GM10248 (cell line): ENCODE measurements around the gene ZP1.
A peak's percentile ranks its signal among the peaks of the same experiment; 100 is the strongest.

Experiments used
- CTCF ChIA-PET: fragments of 300-600 bp; sonication (Branson Sonifier 250); formaldehyde crosslinking; extraction: SDS; loops from one replicate; lab custom pipeline; 2021; ENCODE audit warnings: antibody characterized with exemption; lab: Yijun Ruan, JAX
- POLR2A ChIA-PET: fragments of 350-650 bp; sonication (Branson Sonifier 250); formaldehyde crosslinking; extraction: SDS; loops from one replicate; lab custom pipeline; 2020; ENCODE audit warnings: antibody characterized with exemption; lab: Yijun Ruan, JAX
- DNase-seq: peaks from one replicate; pipeline ENCODE4 v3.0.0; 2012; ENCODE audit errors: extremely low spot score
- TF ChIP-seq, protein P1 (sequence below): IDR thresholded peaks from 2 replicates; pipeline ENCODE4 v1.5.1; 2012; ENCODE audit warnings: mild to moderate bottlenecking, low read depth; ENCODE audit errors: extremely low read depth, missing control alignments, control extremely low read depth

The ZP1 gene

DNA sequence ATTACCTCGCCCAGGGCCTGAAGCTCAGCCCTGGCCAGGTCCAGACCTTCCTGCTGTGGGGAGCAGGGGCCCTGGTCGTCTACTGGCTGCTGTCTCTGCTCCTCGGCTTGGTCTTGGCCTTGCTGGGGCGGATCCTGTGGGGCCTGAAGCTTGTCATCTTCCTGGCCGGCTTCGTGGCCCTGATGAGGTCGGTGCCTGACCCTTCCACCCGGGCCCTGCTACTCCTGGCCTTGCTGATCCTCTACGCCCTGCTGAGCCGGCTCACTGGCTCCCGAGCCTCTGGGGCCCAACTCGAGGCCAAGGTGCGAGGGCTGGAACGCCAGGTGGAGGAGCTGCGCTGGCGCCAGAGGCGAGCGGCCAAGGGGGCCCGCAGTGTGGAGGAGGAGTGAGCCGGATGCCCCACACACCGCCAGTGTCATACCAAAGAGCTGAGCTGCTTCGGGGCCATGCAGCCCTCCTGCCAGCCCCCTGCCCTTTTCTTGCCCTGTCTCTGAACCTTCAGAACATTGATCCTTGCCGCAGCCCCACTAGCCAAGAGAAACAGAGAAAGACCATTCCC, 54.5 kb downstream of the ZP1 start:
- ChIA-PET CTCF (interaction anchor here (0.9 to 1.3 kb wide), 3 partner anchors 8 to 22 kb away, joined by 3 to 5 read pairs (median 4); partner anchors contain the start of gene TMEM109), POLR2A (interaction anchor here (0.5 to 0.7 kb wide), 2 partner anchors 17 to 1072 kb away, joined by 3 read pairs; no protein-coding TSS in a partner anchor)
- DNase-seq = no peak
- TF ChIP-seq, protein P1, sequence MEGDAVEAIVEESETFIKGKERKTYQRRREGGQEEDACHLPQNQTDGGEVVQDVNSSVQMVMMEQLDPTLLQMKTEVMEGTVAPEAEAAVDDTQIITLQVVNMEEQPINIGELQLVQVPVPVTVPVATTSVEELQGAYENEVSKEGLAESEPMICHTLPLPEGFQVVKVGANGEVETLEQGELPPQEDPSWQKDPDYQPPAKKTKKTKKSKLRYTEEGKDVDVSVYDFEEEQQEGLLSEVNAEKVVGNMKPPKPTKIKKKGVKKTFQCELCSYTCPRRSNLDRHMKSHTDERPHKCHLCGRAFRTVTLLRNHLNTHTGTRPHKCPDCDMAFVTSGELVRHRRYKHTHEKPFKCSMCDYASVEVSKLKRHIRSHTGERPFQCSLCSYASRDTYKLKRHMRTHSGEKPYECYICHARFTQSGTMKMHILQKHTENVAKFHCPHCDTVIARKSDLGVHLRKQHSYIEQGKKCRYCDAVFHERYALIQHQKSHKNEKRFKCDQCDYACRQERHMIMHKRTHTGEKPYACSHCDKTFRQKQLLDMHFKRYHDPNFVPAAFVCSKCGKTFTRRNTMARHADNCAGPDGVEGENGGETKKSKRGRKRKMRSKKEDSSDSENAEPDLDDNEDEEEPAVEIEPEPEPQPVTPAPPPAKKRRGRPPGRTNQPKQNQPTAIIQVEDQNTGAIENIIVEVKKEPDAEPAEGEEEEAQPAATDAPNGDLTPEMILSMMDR = no peak

DNA sequence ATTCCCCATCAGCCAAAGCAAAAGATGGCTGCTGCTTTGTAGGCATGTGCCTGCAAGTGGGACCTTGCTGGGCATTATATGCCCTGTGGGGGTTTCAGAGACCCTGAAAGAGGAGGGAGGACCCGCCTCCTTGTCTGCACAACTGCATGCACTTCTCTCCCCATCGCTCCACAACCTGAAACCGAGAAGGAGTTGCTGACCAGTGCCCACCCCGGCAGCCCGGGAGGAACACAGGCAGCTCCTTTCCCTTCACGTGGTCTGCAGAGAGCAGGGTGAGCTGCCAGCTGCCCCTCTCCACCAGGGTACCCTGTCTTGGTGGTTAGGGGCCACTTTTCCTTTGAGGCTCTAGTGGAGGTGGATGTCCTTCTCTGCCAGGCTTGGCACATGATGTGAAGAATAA, 55.6 kb downstream of the ZP1 start:
- DNase-seq = no peak
- TF ChIP-seq, protein P1 = no peak
- ChIA-PET CTCF (interaction anchor here (1.0 to 1.8 kb wide), 4 partner anchors 8 to 372 kb away, joined by 3 to 8 read pairs (median 4); partner anchors contain the start of genes TMEM109 and VWCE), POLR2A (no interaction called here)

DNA sequence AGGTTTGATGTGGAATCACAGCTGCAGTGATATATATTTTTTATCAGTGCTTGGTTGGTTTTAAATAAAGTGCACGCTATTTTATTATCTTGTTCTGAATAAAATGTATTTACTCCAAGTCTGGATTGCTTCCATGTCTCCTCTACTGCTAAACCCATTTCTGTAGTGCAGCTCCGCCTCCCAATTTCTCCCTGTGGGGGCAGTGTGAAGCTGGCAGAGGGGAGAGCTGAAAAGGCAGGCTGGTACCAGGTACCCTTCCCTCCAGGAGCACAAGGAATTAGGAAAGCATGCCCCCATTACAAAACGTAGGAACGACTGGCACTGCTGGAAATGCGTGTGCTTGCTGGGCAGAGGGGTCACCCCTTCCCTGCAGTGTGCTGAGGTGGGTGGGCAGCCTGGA, 56.0 kb downstream of the ZP1 start:
- TF ChIP-seq, protein P1 = no peak
- ChIA-PET CTCF (interaction anchor here (1.2 to 1.8 kb wide), 5 partner anchors 8 to 371 kb away, joined by 3 to 8 read pairs (median 5); partner anchors contain the start of gene VWCE), POLR2A (no interaction called here)
- DNase-seq = no peak

DNA sequence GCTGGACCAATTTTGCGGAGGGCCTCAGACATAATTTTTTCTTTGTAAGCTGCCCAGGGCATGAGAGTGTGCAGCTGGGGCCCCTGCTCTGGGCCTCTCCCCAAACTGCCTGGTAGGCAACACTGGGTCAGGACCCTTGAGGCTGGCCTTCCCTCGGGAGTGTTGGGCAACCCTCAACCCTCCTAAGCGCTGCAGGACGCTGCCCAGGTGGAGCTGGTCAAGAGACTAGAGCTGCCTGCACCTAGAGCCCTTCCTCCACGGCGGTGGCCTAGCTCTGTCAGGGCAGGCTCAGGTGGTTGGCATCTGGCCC, 56.4 kb downstream of the ZP1 start:
- TF ChIP-seq, protein P1 = no peak
- DNase-seq = no peak
- POLR2A ChIA-PET = no interaction called here
- CTCF ChIA-PET = interaction anchor here (1.2 to 1.8 kb wide), 5 partner anchors 9 to 371 kb away, joined by 3 to 8 read pairs (median 5); partner anchors contain the start of gene VWCE

DNA sequence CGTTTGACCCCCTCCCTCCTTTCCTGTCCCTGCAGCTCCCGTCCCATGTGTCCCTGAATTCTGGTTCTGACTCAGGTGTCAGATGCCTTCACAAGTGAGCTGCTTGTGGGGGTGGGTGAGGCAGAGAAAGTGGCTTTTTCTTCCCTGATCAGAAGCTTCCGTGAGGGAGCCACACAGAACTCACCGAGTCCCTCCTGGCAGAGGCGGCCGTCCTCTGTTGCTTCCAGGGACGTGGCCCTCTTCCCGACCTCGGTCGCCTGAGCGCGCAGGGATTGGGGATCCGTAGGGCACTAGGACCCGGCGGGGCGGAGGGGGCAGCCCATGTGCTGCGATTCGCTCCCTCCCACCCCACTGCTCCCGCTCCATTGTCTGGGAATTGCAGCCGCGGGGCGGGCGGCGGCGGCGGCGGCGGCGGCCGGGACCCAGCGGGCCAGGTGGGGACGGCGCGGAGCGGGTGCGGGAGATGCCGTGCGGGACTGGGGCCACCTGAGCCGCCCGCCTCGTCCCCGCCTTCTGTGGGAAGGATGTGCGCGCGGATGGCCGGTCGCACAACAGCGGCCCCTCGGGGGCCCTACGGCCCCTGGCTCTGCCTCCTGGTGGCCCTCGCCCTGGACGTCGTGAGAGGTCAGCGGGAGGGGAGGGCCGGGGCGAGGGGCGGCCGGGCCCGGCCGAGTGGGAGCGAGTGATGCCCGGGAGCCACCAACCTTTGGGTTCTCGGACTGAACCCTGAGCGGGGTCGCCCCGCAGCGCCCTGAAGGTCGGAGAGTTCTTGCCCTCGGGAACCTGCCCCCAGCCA, 57.0 kb downstream of the ZP1 start, which contains the start of gene TMEM132A:
Gene TMEM132A (plus strand): TSS at position 351 of the 796 bp plus-strand sequence. CDS start 174 bp downstream, at position 525.
- CTCF ChIA-PET = interaction anchor here (1.2 to 1.8 kb wide), 5 partner anchors 9 to 370 kb away, joined by 3 to 8 read pairs (median 5); partner anchors contain the start of gene VWCE
- DNase-seq = peak; percentile 71
- TF ChIP-seq, protein P1 = peak; percentile 8
- POLR2A ChIA-PET = no interaction called here
